ENCODE data around the gene ADPRH. TPM values are rescaled to one million over a fixed set of nuclear protein-coding genes. Genes with fewer than 3 reads are reported as not detected.

The ADPRH gene
- total RNA-seq, 1 experiment from 2014 or later = 1.4 TPM

- Histone ChIP-seq H4K20me1 (ENCODE audit: insufficient read depth) (no peaks in the 10 kb centered on the region), H3K9me3 (ENCODE audit: insufficient read depth, low read depth) (no peaks in the 10 kb centered on the region), H3K4me3 (peak overlapping the region; percentile 6; the same call in 1 of the 2 replicates), H3K27me3 (ENCODE audit: insufficient read depth, low read depth) (no peaks in the 10 kb centered on the region; the same call in 1 of the 2 replicates), H3K79me2 (ENCODE audit: low read depth) (no peaks in the 10 kb centered on the region), H3F3A (ENCODE audit: insufficient read depth, low read depth) (no peaks in the 10 kb centered on the region), H3K4me2 (peak overlapping the region; percentile 43), H3K9me2 (ENCODE audit: insufficient read depth) (0 out of 2 replicates have a peak, but pooled peaks cover 4% of the 10 kb centered on the region), H3K36me3 (ENCODE audit: low read depth) (no peaks in the 10 kb centered on the region), H2AFZ (peak overlapping the region; percentile 56; the same call in 1 of the 2 replicates), H3K4me1 (replicated peaks; ENCODE audit: insufficient read depth) (peaks cover 10% of the 10 kb centered on the region), H3K27ac (no peak overlapping the region)
- ChIA-PET CTCF (no interaction called here), POLR2A (ENCODE audit: unreplicated experiment) (no interaction called here)
- no TSS peak for BruUV-seq (replicated peaks)
- intact Hi-C loops (cut with micrococcal nuclease; ENCODE audit: unreplicated experiment) = no loop called here
- peak in 1 of 2 experiments; percentile 56 for DNase-seq
- no peak for TF ChIP-seq EZH2 (IDR thresholded peaks at IDR 0.05; ENCODE audit: low read depth)
- no peak for TF ChIP-seq CTCF (conservative IDR thresholded peaks at IDR 0.05)
Observed at GRCh38 chr3:119619094-119619493, 39.8 kb downstream of the ADPRH start.

GRCh38 chr3:119620899-119621298, 41.6 kb downstream of the ADPRH start:
- no peaks in the 10 kb centered on the region for H4K20me1 ChIP-seq (ENCODE audit: insufficient read depth)
- TF ChIP-seq EZH2 (IDR thresholded peaks at IDR 0.05; ENCODE audit: low read depth) (no peak), CTCF (conservative IDR thresholded peaks at IDR 0.05) (no peak)
- ChIA-PET CTCF (no interaction called here), POLR2A (ENCODE audit: unreplicated experiment) (interaction anchor here (0.6 kb wide), 1 partner anchor 670 kb away, joined by 5 read pairs; no protein-coding TSS in a partner anchor)
- intact Hi-C loops (cut with micrococcal nuclease; ENCODE audit: unreplicated experiment) = no loop called here
- H3K36me3 ChIP-seq (ENCODE audit: low read depth) = no peaks in the 10 kb centered on the region
- peaks cover 10% of the 10 kb centered on the region for H3K4me1 ChIP-seq (replicated peaks; ENCODE audit: insufficient read depth)
- H3K4me3 ChIP-seq = no peak overlapping the region
- no peaks in the 10 kb centered on the region for H3K9me3 ChIP-seq (ENCODE audit: insufficient read depth, low read depth)
- no peak overlapping the region for H3K27ac ChIP-seq
- H3K9me2 ChIP-seq (ENCODE audit: insufficient read depth) = 0 out of 2 replicates have a peak, but pooled peaks cover 4% of the 10 kb centered on the region
- H3K27me3 ChIP-seq (ENCODE audit: insufficient read depth, low read depth) = no peaks in the 10 kb centered on the region
- no peak overlapping the region for H2AFZ ChIP-seq
- H3F3A ChIP-seq (ENCODE audit: insufficient read depth, low read depth) = no peaks in the 10 kb centered on the region
- H3K79me2 ChIP-seq (ENCODE audit: low read depth) = no peaks in the 10 kb centered on the region
- no peak for DNase-seq
- BruUV-seq (replicated peaks) = no TSS peak
- no peak overlapping the region for H3K4me2 ChIP-seq

- CTCF ChIA-PET = no interaction called here
- Histone ChIP-seq H3K36me3 (ENCODE audit: low read depth) (no peaks in the 10 kb centered on the region), H3F3A (ENCODE audit: insufficient read depth, low read depth) (0 out of 2 replicates have a peak, but pooled peaks cover 5% of the 10 kb centered on the region), H3K9me3 (ENCODE audit: insufficient read depth, low read depth) (no peaks in the 10 kb centered on the region), H3K4me2 (no peak overlapping the region), H4K20me1 (ENCODE audit: insufficient read depth) (no peaks in the 10 kb centered on the region), H2AFZ (no peak overlapping the region), H3K27ac (no peak overlapping the region), H3K79me2 (ENCODE audit: low read depth) (no peaks in the 10 kb centered on the region), H3K9me2 (ENCODE audit: insufficient read depth) (peaks cover 4% of the 10 kb centered on the region; the same call in 1 of the 2 replicates), H3K27me3 (ENCODE audit: insufficient read depth, low read depth) (no peaks in the 10 kb centered on the region), H3K4me3 (no peak overlapping the region), H3K4me1 (replicated peaks; ENCODE audit: insufficient read depth) (peaks cover 14% of the 10 kb centered on the region)
- no TSS peak for BruUV-seq (replicated peaks)
- no peak for DNase-seq
- POLR2A ChIA-PET (ENCODE audit: unreplicated experiment) = no interaction called here
- TF ChIP-seq CTCF (conservative IDR thresholded peaks at IDR 0.05) = no peak
- TF ChIP-seq EZH2 (IDR thresholded peaks at IDR 0.05; ENCODE audit: low read depth) = no peak
- intact Hi-C loops (cut with micrococcal nuclease; ENCODE audit: unreplicated experiment) = no loop called here
Observed at GRCh38 chr3:119624002-119624720, 44.9 kb downstream of the ADPRH start.
